ENCODE measurements around the gene GLDC. TPM values are rescaled to one million over a fixed set of nuclear protein-coding genes. Genes with fewer than 3 reads are reported as not detected.

GLDC gene
- total RNA-seq, 1 experiment from 2014 or later, result 4.0 TPM

DNA sequence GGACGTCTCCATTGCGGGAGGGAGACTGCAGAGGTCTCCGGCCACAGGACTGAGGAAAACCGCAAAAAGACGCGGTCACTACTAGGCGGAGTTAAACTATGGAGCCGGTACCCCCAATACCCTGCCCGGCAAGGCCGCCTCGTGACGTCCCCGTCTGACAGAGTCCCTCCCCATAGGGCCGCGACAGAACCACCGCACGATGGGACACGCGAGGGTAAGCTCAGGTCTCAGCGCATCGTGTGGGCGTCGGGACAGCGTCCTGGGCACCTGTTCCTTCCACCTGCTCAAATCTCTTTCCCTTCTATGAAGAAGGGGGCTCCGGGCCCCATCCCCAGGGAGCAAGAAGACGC lies 35.2 kb upstream of the GLDC start:
- no peak for DNase-seq (ENCODE audit: low read depth, low spot score)
- H3K36me3 ChIP-seq (ENCODE audit: control insufficient read depth, insufficient read depth, low read length), result no peaks in the 10 kb centered on the region
- peak; percentile 58 for ATAC-seq
- H3K27ac ChIP-seq (ENCODE audit: low read length), result peak overlapping the region; percentile 79
- no peaks in the 10 kb centered on the region for H3K9me3 ChIP-seq (ENCODE audit: control insufficient read depth, insufficient read depth, low read depth, low read length)
- H3K27me3 ChIP-seq (ENCODE audit: control insufficient read depth, insufficient read depth, low read length), result no peaks in the 10 kb centered on the region
- H3K4me1 ChIP-seq (ENCODE audit: control insufficient read depth, insufficient read depth, low read length), result no peaks in the 10 kb centered on the region
- BruUV-seq (replicated peaks), result no TSS peak
- intact Hi-C loops (cut with micrococcal nuclease; ENCODE audit: unreplicated experiment), result no loop called here
- POLR2A ChIA-PET, result no interaction called here
- peak overlapping the region; percentile 63 to 73 for H3K4me3 ChIP-seq (ENCODE audit: low read depth in 2 of 2, low read length in 2 of 2)
- CTCF ChIA-PET, result no interaction called here
- TF ChIP-seq POLR2AphosphoS5 (IDR thresholded peaks at IDR 0.05; ENCODE audit: low read depth, low read length) (no peak), SIN3A (IDR thresholded peaks at IDR 0.05; ENCODE audit: borderline replicate concordance, insufficient read depth, low read depth, low read length) (no peak), TCF7L2 (IDR thresholded peaks at IDR 0.05; ENCODE audit: low read depth, low read length) (no peak)
- TF ChIP-seq, protein P1, sequence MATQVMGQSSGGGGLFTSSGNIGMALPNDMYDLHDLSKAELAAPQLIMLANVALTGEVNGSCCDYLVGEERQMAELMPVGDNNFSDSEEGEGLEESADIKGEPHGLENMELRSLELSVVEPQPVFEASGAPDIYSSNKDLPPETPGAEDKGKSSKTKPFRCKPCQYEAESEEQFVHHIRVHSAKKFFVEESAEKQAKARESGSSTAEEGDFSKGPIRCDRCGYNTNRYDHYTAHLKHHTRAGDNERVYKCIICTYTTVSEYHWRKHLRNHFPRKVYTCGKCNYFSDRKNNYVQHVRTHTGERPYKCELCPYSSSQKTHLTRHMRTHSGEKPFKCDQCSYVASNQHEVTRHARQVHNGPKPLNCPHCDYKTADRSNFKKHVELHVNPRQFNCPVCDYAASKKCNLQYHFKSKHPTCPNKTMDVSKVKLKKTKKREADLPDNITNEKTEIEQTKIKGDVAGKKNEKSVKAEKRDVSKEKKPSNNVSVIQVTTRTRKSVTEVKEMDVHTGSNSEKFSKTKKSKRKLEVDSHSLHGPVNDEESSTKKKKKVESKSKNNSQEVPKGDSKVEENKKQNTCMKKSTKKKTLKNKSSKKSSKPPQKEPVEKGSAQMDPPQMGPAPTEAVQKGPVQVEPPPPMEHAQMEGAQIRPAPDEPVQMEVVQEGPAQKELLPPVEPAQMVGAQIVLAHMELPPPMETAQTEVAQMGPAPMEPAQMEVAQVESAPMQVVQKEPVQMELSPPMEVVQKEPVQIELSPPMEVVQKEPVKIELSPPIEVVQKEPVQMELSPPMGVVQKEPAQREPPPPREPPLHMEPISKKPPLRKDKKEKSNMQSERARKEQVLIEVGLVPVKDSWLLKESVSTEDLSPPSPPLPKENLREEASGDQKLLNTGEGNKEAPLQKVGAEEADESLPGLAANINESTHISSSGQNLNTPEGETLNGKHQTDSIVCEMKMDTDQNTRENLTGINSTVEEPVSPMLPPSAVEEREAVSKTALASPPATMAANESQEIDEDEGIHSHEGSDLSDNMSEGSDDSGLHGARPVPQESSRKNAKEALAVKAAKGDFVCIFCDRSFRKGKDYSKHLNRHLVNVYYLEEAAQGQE (IDR thresholded peaks at IDR 0.05; ENCODE audit: insufficient read depth in 1 of 2, low read depth in 2 of 2, low read length in 1 of 2), result no peak
- TF ChIP-seq, protein P2, sequence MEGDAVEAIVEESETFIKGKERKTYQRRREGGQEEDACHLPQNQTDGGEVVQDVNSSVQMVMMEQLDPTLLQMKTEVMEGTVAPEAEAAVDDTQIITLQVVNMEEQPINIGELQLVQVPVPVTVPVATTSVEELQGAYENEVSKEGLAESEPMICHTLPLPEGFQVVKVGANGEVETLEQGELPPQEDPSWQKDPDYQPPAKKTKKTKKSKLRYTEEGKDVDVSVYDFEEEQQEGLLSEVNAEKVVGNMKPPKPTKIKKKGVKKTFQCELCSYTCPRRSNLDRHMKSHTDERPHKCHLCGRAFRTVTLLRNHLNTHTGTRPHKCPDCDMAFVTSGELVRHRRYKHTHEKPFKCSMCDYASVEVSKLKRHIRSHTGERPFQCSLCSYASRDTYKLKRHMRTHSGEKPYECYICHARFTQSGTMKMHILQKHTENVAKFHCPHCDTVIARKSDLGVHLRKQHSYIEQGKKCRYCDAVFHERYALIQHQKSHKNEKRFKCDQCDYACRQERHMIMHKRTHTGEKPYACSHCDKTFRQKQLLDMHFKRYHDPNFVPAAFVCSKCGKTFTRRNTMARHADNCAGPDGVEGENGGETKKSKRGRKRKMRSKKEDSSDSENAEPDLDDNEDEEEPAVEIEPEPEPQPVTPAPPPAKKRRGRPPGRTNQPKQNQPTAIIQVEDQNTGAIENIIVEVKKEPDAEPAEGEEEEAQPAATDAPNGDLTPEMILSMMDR (IDR thresholded peaks at IDR 0.05), result no peak
- in situ Hi-C loops (cut with HindIII; ENCODE audit: low pct_unique_long_range_greater_than_20kb, low sequenced_read_pairs), result no loop called here

DNA sequence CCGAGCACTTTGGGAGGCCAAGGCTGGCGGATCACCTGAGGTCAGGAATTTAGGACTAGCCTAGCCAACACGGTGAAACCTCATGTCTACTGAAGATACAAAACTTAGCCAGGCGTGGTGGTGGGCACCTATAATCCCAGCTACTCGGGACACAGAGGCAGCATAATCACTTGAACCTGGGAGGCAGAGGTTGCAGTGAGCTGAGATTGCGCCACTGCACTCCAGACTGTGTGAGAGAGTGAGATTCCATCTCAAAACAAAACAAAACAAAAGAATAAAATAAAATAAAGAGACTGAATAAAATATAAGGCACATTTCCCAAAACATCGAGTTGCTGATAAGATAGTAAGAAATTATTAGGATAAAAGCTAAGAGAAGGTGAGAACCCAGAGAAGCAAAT lies 32.3 kb upstream of the GLDC start:
- TF ChIP-seq, protein P1 (IDR thresholded peaks at IDR 0.05; ENCODE audit: insufficient read depth in 1 of 2, low read depth in 2 of 2, low read length in 1 of 2), result no peak
- TF ChIP-seq, protein P2 (IDR thresholded peaks at IDR 0.05), result no peak
- TF ChIP-seq POLR2AphosphoS5 (IDR thresholded peaks at IDR 0.05; ENCODE audit: low read depth, low read length) (no peak), SIN3A (IDR thresholded peaks at IDR 0.05; ENCODE audit: borderline replicate concordance, insufficient read depth, low read depth, low read length) (no peak), TCF7L2 (IDR thresholded peaks at IDR 0.05; ENCODE audit: low read depth, low read length) (no peak)
- ATAC-seq (no peak), DNase-seq (ENCODE audit: low read depth, low spot score) (no peak)
- intact Hi-C loops (cut with micrococcal nuclease; ENCODE audit: unreplicated experiment) (no loop called here), in situ Hi-C loops (cut with HindIII; ENCODE audit: low pct_unique_long_range_greater_than_20kb, low sequenced_read_pairs) (no loop called here)
- H3K27me3 ChIP-seq (ENCODE audit: control insufficient read depth, insufficient read depth, low read length), result no peaks in the 10 kb centered on the region
- no peaks in the 10 kb centered on the region for H3K36me3 ChIP-seq (ENCODE audit: control insufficient read depth, insufficient read depth, low read length)
- no peaks in the 10 kb centered on the region for H3K4me1 ChIP-seq (ENCODE audit: control insufficient read depth, insufficient read depth, low read length)
- H3K4me3 ChIP-seq (ENCODE audit: low read depth in 2 of 2, low read length in 2 of 2), result no peak overlapping the region
- H3K9me3 ChIP-seq (ENCODE audit: control insufficient read depth, insufficient read depth, low read depth, low read length), result no peaks in the 10 kb centered on the region
- H3K27ac ChIP-seq (ENCODE audit: low read length), result no peak overlapping the region
- ChIA-PET CTCF (no interaction called here), POLR2A (interaction anchor here (0.7 kb wide), 1 partner anchor 316 kb away, joined by 3 read pairs; no protein-coding TSS in a partner anchor)
- BruUV-seq (replicated peaks), result no TSS peak

Data from Panc1 (cell line).